Umbilical cord (tissue), 2 donors: ENCODE data around the gene ARFGEF3. TPM values are rescaled to one million over a fixed set of nuclear protein-coding genes. Genes with fewer than 3 reads are reported as not detected.
A peak's percentile ranks its signal among the peaks of the same experiment; 100 is the strongest.
"Not testable (repeated sequence)": the region's sequence is repeated elsewhere in the genome, so short reads cannot be mapped to it uniquely, and the experiment has no call there.

ENCODE experiments used
- DNase-seq: peaks from one replicate; pipeline ENCODE4 v3.0.0-alpha.2; 2015; ENCODE audit warnings: low spot score
- total RNA-seq: library from RNA; depleted of rRNA; stranded (reverse); fragments of >200 nt; gene quantifications from one replicate; pipeline ENCODE4 v1.2.3, GENCODE V29; 2014; ENCODE audit warnings: low replicate concordance; ENCODE audit not compliant: insufficient read depth

ARFGEF3 gene
- total RNA-seq, 1 donor from 2014 or later = 4.6 TPM

GRCh38 chr6:138271451-138271850 is 109.7 kb downstream of the ARFGEF3 start:
- no peak for DNase-seq

- peak; percentile 93 for DNase-seq
These were observed 111.0 kb downstream of the ARFGEF3 start for GRCh38 chr6:138272533-138273315.

- no peak for DNase-seq
These were observed 114.2 kb downstream of the ARFGEF3 start for GRCh38 chr6:138275976-138276375.

- no peak for DNase-seq
These were observed 116.1 kb downstream of the ARFGEF3 start for GRCh38 chr6:138277835-138278234.

GRCh38 chr6:138278326-138278725 is 116.6 kb downstream of the ARFGEF3 start:
- DNase-seq = peak; percentile 71

GRCh38 chr6:138285800-138286199 is 124.1 kb downstream of the ARFGEF3 start:
- no peak for DNase-seq

- DNase-seq = no peak
These were observed 125.0 kb downstream of the ARFGEF3 start for GRCh38 chr6:138286698-138287097.

GRCh38 chr6:138287144-138287955 is 125.6 kb downstream of the ARFGEF3 start:
- no peak for DNase-seq

- not testable (repeated sequence) for DNase-seq
These were observed 126.8 kb downstream of the ARFGEF3 start for GRCh38 chr6:138288428-138289085.

GRCh38 chr6:138289739-138290138 is 128.0 kb downstream of the ARFGEF3 start:
- no peak for DNase-seq

GRCh38 chr6:138290423-138290962 is 128.8 kb downstream of the ARFGEF3 start:
- no peak for DNase-seq

- DNase-seq = no peak
These were observed 129.5 kb downstream of the ARFGEF3 start for GRCh38 chr6:138291036-138291848.

GRCh38 chr6:138291849-138292181 is 130.1 kb downstream of the ARFGEF3 start:
- DNase-seq = no peak

- DNase-seq = no peak
These were observed 130.7 kb downstream of the ARFGEF3 start for GRCh38 chr6:138292482-138292881.

- no peak for DNase-seq
These were observed 132.0 kb downstream of the ARFGEF3 start for GRCh38 chr6:138293428-138294395.

GRCh38 chr6:138296381-138296780 is 134.6 kb downstream of the ARFGEF3 start:
- no peak for DNase-seq

GRCh38 chr6:138296786-138297185 is 135.0 kb downstream of the ARFGEF3 start:
- DNase-seq = no peak

- no peak for DNase-seq
These were observed 136.1 kb downstream of the ARFGEF3 start for GRCh38 chr6:138297761-138298298.

GRCh38 chr6:138300469-138300868 is 138.7 kb downstream of the ARFGEF3 start:
- no peak for DNase-seq

- peak; percentile 35 for DNase-seq
These were observed 140.8 kb downstream of the ARFGEF3 start for GRCh38 chr6:138302554-138302953.
